HG03521 (cell line): Measurements from ENCODE around the gene CCDC9.
A peak's percentile ranks its signal among the peaks of the same experiment; 100 is the strongest.
"Not testable (repeated sequence)": the region's sequence is repeated elsewhere in the genome, so short reads cannot be mapped to it uniquely, and the experiment has no call there.

Experiments
- ATAC-seq: cut with Tn5 transposase; IDR thresholded peaks from one replicate; pipeline ENCODE4 v1.9.1; 2021; ENCODE audit warnings: mild to moderate bottlenecking, moderate library complexity; ENCODE audit not compliant: unreplicated experiment

Gene CCDC9

GRCh38 chr19:47231215-47232054 is 24.9 kb upstream of the CCDC9 start:
- ATAC-seq: peak; percentile 36

- ATAC-seq: no peak
Measured at GRCh38 chr19:47232422-47233211, 23.7 kb upstream of the CCDC9 start.

- no peak for ATAC-seq
Measured at GRCh38 chr19:47236072-47236675, 20.2 kb upstream of the CCDC9 start.

GRCh38 chr19:47239152-47239551 is 17.2 kb upstream of the CCDC9 start:
- ATAC-seq: no peak

GRCh38 chr19:47239610-47240296 is 16.6 kb upstream of the CCDC9 start:
- no peak for ATAC-seq

GRCh38 chr19:47240556-47240955 is 15.8 kb upstream of the CCDC9 start:
- ATAC-seq: no peak

- no peak for ATAC-seq
Measured at GRCh38 chr19:47240996-47241918, 15.1 kb upstream of the CCDC9 start.

GRCh38 chr19:47241919-47242577 is 14.3 kb upstream of the CCDC9 start:
- ATAC-seq: no peak

- ATAC-seq: no peak
Measured at GRCh38 chr19:47243364-47243775, 13.0 kb upstream of the CCDC9 start.

GRCh38 chr19:47243776-47244547 is 12.4 kb upstream of the CCDC9 start:
- ATAC-seq: peak; percentile 56

GRCh38 chr19:47247308-47247990 is 8.9 kb upstream of the CCDC9 start:
- ATAC-seq: no peak

- ATAC-seq: not testable (repeated sequence)
Measured at GRCh38 chr19:47253016-47253415, 3.3 kb upstream of the CCDC9 start.

- no peak for ATAC-seq
Measured at GRCh38 chr19:47253467-47253881, 2.9 kb upstream of the CCDC9 start.

- ATAC-seq: no peak
Measured at GRCh38 chr19:47253970-47254369, 2.4 kb upstream of the CCDC9 start.

- ATAC-seq: peak; percentile 67
Measured at GRCh38 chr19:47256693-47257410, 527 bp downstream of the CCDC9 start.

- no peak for ATAC-seq
Measured at GRCh38 chr19:47257411-47258169, 1.3 kb downstream of the CCDC9 start.

- no peak for ATAC-seq
Measured at GRCh38 chr19:47258434-47258833, 2.1 kb downstream of the CCDC9 start.
